Erythroblast (primary cell): ENCODE results near the gene TRAFD1.

Source experiments
- GATA1 ChIP-seq: IDR thresholded peaks from 2 replicates; pipeline ENCODE4 v1.6.1; 2011; ENCODE audit warnings: low read depth, mild to moderate bottlenecking, control low read depth, low read length, moderate library complexity
- POLR2A ChIP-seq: IDR thresholded peaks from 2 replicates; pipeline ENCODE4 v1.6.1; 2011; ENCODE audit warnings: mild to moderate bottlenecking, low read length

DNA sequence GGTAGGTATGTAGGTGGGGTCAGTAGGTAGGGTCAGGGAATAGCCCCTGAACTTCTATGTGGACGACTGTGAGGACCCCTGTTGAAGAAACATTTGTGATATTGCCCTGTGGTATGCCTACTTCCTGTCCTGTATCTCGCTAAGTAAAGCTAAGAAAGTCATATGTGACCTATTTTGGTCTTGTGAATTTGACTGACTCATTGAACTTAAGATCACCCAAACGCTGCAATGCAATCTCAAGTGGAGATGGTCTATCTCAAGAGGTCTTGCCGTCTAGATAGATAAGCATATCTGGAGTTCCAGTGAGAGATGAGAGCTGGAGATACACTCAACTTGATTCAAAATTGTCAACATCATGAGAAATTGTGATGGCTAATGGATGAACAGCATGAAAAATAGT lies 73.8 kb downstream of the TRAFD1 start:
- TF ChIP-seq POLR2A = no peak
- no peak for TF ChIP-seq GATA1
